ENCODE measurements around the gene TCERG1L. TPM values are rescaled to one million over a fixed set of nuclear protein-coding genes. Genes with fewer than 3 reads are reported as not detected.

The TCERG1L gene
- total RNA-seq, 1 experiment from 2014 or later = not detected

- ChIA-PET CTCF (no interaction called here), POLR2A (no interaction called here)
- no peaks in the 10 kb centered on the region for H3K4me1 ChIP-seq (ENCODE audit: control insufficient read depth, insufficient read depth, low read length)
- H3K9me3 ChIP-seq (ENCODE audit: control insufficient read depth, insufficient read depth, low read depth, low read length) = no peaks in the 10 kb centered on the region
- no peak overlapping the region for H3K4me3 ChIP-seq (ENCODE audit: low read depth in 2 of 2, low read length in 2 of 2)
- ATAC-seq (no peak), DNase-seq (ENCODE audit: low read depth, low spot score) (no peak)
- no TSS peak for BruUV-seq (replicated peaks)
- no peak overlapping the region for H3K27ac ChIP-seq (ENCODE audit: low read length)
- H3K36me3 ChIP-seq (ENCODE audit: control insufficient read depth, insufficient read depth, low read length) = no peaks in the 10 kb centered on the region
- TF ChIP-seq CTCF (IDR thresholded peaks at IDR 0.05) = no peak
- TF ChIP-seq POLR2AphosphoS5 (IDR thresholded peaks at IDR 0.05; ENCODE audit: low read depth, low read length) = no peak
- no peak for TF ChIP-seq SIN3A (IDR thresholded peaks at IDR 0.05; ENCODE audit: borderline replicate concordance, insufficient read depth, low read depth, low read length)
- TF ChIP-seq REST (IDR thresholded peaks at IDR 0.05; ENCODE audit: insufficient read depth in 1 of 2, low read depth in 2 of 2, low read length in 1 of 2) = no peak
- TF ChIP-seq TCF7L2 (IDR thresholded peaks at IDR 0.05; ENCODE audit: low read depth, low read length) = no peak
- in situ Hi-C loops (cut with HindIII; ENCODE audit: low pct_unique_long_range_greater_than_20kb, low sequenced_read_pairs) = no loop called here
- H3K27me3 ChIP-seq (ENCODE audit: control insufficient read depth, insufficient read depth, low read length) = no peaks in the 10 kb centered on the region
- intact Hi-C loops (cut with micrococcal nuclease; ENCODE audit: unreplicated experiment) = no loop called here
Measured at GRCh38 chr10:131076356-131076755, 235.2 kb downstream of the TCERG1L start.

- no peaks in the 10 kb centered on the region for H3K27me3 ChIP-seq (ENCODE audit: control insufficient read depth, insufficient read depth, low read length)
Measured at GRCh38 chr10:131075218-131075770, 236.2 kb downstream of the TCERG1L start.

More at GRCh38 chr10:131075218-131075770, 236.2 kb downstream of the TCERG1L start:
- no peak overlapping the region for H3K27ac ChIP-seq (ENCODE audit: low read length)
- CTCF ChIA-PET = no interaction called here
- no peak overlapping the region for H3K4me3 ChIP-seq (ENCODE audit: low read depth in 2 of 2, low read length in 2 of 2)
- H3K4me1 ChIP-seq (ENCODE audit: control insufficient read depth, insufficient read depth, low read length) = no peaks in the 10 kb centered on the region
- POLR2A ChIA-PET = no interaction called here
- BruUV-seq (replicated peaks) = no TSS peak
- intact Hi-C loops (cut with micrococcal nuclease; ENCODE audit: unreplicated experiment) (no loop called here), in situ Hi-C loops (cut with HindIII; ENCODE audit: low pct_unique_long_range_greater_than_20kb, low sequenced_read_pairs) (no loop called here)
- TF ChIP-seq SIN3A (IDR thresholded peaks at IDR 0.05; ENCODE audit: borderline replicate concordance, insufficient read depth, low read depth, low read length) (no peak), TCF7L2 (IDR thresholded peaks at IDR 0.05; ENCODE audit: low read depth, low read length) (no peak), POLR2AphosphoS5 (IDR thresholded peaks at IDR 0.05; ENCODE audit: low read depth, low read length) (no peak), REST (IDR thresholded peaks at IDR 0.05; ENCODE audit: insufficient read depth in 1 of 2, low read depth in 2 of 2, low read length in 1 of 2) (no peak), CTCF (IDR thresholded peaks at IDR 0.05) (no peak)
- ATAC-seq = no peak
- no peak for DNase-seq (ENCODE audit: low read depth, low spot score)
- H3K9me3 ChIP-seq (ENCODE audit: control insufficient read depth, insufficient read depth, low read depth, low read length) = no peaks in the 10 kb centered on the region
- no peaks in the 10 kb centered on the region for H3K36me3 ChIP-seq (ENCODE audit: control insufficient read depth, insufficient read depth, low read length)

Data from Panc1 (cell line).